Astrocyte of the cerebellum (primary cell): ENCODE results near the gene PRKG1.

Experiments
- DNase-seq: peaks from one replicate; pipeline ENCODE4 v3.0.0-alpha.2; 2011; ENCODE audit warnings: low read depth
- H3K4me3 ChIP-seq: 2 replicates; pipeline ENCODE4 v1.5.1; 2011; ENCODE audit warnings: mild to moderate bottlenecking, low read depth, low read length, moderate library complexity
- in situ Hi-C: cut with HindIII; loops from 2 replicates; pipeline ENCODE4 v1.10.0; 2017; ENCODE audit warnings: low sequenced_read_pairs
- TF ChIP-seq, protein P1 (sequence below): IDR thresholded peaks from 2 replicates; pipeline ENCODE4 v1.5.1; 2012; ENCODE audit warnings: low read length, low read depth, moderate library complexity, mild to moderate bottlenecking; ENCODE audit errors: missing control alignments

Gene PRKG1

DNA sequence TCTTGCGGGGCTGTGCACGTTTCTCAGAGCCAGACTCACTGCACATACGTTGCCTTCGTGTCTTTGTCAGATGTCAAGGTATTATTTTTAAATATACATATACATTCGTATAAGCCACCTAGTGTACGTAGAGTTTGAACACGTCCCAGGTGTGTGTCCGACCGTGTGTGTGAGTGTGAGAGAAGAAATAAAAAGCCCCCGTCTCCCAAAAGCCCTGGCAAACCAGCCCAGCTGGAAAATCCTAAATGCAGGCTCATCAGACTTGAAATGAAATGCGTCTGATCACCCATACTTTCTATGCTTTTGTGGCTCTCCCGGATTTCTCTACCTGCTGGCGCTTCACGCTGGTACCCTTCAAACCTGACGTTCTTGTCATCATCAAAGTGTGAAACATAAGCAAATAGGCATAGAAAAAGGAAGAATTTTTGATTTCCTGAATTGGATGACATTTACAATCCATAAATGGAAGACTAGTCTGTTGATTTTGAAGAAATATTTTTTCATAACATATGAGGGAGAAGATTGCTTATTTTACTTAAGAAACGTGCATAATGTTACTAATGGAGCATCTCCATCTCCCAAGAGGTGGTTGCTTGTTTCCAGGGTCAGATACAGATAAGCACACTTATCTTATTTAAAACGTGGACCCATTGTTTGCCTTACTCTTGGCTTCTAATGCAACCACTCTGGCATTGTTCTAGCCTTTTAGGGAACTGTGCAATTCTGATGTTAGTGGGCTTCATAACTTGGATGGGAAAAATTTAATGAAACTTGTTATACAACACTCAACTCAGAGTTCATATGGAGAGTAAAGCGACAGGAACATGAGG is 971 bp downstream of the PRKG1 start:
- H3K4me3 ChIP-seq = peak overlapping the region; percentile 68
- in situ Hi-C loops = no loop called here
- TF ChIP-seq, protein P1, sequence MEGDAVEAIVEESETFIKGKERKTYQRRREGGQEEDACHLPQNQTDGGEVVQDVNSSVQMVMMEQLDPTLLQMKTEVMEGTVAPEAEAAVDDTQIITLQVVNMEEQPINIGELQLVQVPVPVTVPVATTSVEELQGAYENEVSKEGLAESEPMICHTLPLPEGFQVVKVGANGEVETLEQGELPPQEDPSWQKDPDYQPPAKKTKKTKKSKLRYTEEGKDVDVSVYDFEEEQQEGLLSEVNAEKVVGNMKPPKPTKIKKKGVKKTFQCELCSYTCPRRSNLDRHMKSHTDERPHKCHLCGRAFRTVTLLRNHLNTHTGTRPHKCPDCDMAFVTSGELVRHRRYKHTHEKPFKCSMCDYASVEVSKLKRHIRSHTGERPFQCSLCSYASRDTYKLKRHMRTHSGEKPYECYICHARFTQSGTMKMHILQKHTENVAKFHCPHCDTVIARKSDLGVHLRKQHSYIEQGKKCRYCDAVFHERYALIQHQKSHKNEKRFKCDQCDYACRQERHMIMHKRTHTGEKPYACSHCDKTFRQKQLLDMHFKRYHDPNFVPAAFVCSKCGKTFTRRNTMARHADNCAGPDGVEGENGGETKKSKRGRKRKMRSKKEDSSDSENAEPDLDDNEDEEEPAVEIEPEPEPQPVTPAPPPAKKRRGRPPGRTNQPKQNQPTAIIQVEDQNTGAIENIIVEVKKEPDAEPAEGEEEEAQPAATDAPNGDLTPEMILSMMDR = no peak
- DNase-seq = no peak

DNA sequence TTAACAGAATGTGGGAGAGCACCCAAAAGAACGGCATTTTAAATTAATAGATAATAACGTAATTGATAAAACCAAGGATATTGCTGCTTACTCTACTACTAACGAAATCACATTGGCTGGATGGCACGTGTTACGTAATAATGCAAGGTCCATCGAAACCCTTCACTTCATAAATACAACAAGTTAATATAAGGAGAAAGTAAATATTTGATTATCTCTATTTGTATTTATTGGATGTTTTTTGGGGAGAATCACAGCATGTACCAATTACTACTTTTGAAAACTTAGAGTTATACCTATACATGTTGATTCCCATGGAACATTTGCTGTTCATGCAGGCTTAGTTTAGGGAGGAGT is 1.6 kb downstream of the PRKG1 start:
- TF ChIP-seq, protein P1 = no peak

DNA sequence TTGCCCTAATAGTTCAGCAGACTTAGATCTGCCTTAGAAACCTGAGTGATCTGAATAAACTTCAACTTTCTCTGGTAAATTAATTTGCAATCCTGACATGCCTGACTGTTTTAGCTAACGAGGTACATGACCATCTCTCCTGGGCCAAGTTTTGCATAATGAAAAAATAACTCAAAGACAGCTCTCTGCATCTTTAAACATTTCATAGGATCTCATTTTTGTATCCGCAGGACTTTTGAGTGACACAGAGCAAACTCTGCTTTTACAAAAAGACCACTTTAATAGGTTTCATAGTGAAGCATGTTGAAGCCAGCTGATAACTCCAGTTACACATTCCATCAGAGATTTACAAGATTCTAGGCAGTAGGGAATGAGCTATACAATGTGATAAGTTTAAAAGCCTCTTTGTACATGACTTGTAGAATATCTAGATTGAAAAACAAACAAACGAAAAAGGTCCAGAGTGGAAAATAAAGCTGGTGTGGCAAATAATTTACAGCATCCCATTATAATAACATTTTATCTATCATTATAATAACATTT is 2.1 kb downstream of the PRKG1 start:
- DNase-seq = no peak
- in situ Hi-C loops = no loop called here
- H3K4me3 ChIP-seq = no peak overlapping the region
- TF ChIP-seq, protein P1 = no peak

More for the DNA sequence above, 1.6 kb downstream of the PRKG1 start:
- no peak for DNase-seq
- peak overlapping the region; percentile 68 for H3K4me3 ChIP-seq
- in situ Hi-C loops = no loop called here

DNA sequence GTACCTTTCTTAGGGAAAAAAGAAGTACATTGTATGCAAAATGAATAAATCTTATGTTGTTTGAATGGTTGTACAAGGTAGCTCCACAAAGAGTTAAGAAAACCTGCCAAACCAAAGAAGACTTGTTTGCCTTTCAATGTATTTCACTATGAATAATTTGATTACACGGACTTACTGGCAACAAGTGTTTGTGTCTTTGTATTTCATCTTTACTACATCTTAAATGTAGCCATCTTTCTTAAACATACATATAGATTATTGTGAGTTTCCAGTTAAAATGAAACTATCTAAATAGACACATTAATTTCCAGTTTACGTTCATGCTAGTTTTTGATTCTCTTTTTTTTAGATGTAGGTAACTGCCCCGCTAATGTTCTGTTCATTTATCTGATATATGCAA is 2.8 kb downstream of the PRKG1 start:
- TF ChIP-seq, protein P1 = no peak
- no peak for DNase-seq
- in situ Hi-C loops = no loop called here
- no peak overlapping the region for H3K4me3 ChIP-seq

DNA sequence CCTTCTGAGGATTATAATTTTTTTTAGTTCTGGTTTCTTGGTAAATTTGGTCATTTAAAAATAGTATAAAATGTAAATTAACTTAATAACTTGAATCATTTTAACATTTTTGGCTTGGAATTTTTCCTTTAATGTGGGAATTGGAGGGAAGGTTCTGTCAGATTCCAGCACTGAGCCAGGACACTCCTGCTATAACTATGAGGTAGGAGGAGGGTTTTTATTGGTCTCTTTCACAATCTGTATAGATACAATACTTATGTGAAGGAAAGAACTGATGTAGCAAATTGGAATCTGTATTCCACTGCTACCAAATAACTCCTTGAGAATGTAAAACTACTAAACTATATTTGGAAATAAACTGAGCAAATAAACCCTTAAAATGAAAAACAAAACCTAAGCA is 3.2 kb downstream of the PRKG1 start:
- H3K4me3 ChIP-seq = no peak overlapping the region
- TF ChIP-seq, protein P1 = no peak
- in situ Hi-C loops = no loop called here

DNA sequence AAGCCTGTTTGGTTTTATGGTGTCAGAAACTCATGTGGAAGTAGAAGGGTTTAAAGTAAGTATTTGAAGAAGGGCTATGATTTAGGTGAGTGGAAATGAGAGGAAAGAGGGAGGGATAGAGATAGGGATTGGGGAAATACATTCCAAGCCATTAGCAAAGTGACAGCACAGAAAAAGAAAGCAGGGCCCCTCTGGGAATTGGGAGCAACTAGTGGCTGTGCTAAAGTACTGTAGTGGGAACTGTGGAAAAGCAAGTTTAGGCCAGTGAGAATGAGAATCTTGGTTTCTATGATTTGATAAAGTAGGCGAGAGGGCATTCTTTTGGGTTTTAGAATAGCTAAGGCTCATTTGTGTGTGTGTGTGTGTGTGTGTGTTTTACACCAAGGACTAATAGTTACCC is 5.0 kb downstream of the PRKG1 start:
- no peak for DNase-seq
- TF ChIP-seq, protein P1 = no peak
- in situ Hi-C loops = no loop called here
- no peak overlapping the region for H3K4me3 ChIP-seq

More for the DNA sequence above, 3.2 kb downstream of the PRKG1 start:
- no peak for DNase-seq
